GM12891 (cell line): ENCODE data around the gene CDCP2.

Source experiments
- DNase-seq: peaks from one replicate; pipeline ENCODE4 v3.0.0; 2011; ENCODE audit warnings: low spot score; ENCODE audit not compliant: insufficient read length
- FAIRE-seq: peaks from 2 replicates; lab custom pipeline; 2011; peaks lifted over from hg19 to GRCh38; lab: Jason Lieb, UNC
- PAX5 ChIP-seq: IDR thresholded peaks from 2 replicates; pipeline ENCODE4 v1.6.1; 2011; ENCODE audit warnings: low read length, moderate library complexity, mild to moderate bottlenecking; ENCODE audit not compliant: insufficient read depth, severe bottlenecking
- POLR2A ChIP-seq: IDR thresholded peaks from 2 replicates; pipeline ENCODE4 v1.6.1; 2011; ENCODE audit warnings: low read depth, low read length, control low read depth
- POLR2AphosphoS5 ChIP-seq: IDR thresholded peaks from 2 replicates; pipeline ENCODE4 v1.6.1; 2011; ENCODE audit warnings: low read depth, low read length, control low read depth
- POU2F2 ChIP-seq: IDR thresholded peaks from 2 replicates; pipeline ENCODE4 v1.6.1; 2011; ENCODE audit warnings: low read depth, mild to moderate bottlenecking, control low read depth, low read length, moderate library complexity
- SPI1 ChIP-seq: IDR thresholded peaks from 2 replicates; pipeline ENCODE4 v1.6.1; 2011; ENCODE audit warnings: low read depth, low read length, control low read depth
- TAF1 ChIP-seq: IDR thresholded peaks from 2 replicates; pipeline ENCODE4 v1.6.1; 2011; ENCODE audit warnings: low read depth, low read length, control low read depth

CDCP2 gene

DNA sequence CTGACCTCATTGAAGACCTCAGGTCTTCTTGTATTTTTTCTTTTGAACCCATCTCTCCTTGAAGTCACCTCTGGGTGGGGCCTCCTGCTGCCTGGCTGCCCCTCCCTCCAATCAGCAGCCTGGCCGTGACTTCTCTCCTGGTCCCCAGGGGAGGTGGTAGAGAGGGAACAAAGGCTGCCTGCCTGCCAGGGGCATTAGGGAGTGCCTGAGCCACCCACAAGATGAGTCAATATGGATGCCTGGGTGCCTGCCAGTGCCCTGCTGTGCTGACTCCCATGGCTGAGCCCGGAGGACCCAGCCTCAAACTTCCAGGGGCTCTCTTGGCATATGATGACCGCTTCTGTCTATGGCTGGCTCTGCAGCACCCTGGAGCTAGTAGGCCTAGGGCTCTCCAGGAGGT, 5.3 kb upstream of the CDCP2 start:
- no peak for FAIRE-seq
- TF ChIP-seq TAF1 (no peak), POLR2A (no peak), SPI1 (no peak), POLR2AphosphoS5 (no peak), PAX5 (no peak), POU2F2 (no peak)
- no peak for DNase-seq

DNA sequence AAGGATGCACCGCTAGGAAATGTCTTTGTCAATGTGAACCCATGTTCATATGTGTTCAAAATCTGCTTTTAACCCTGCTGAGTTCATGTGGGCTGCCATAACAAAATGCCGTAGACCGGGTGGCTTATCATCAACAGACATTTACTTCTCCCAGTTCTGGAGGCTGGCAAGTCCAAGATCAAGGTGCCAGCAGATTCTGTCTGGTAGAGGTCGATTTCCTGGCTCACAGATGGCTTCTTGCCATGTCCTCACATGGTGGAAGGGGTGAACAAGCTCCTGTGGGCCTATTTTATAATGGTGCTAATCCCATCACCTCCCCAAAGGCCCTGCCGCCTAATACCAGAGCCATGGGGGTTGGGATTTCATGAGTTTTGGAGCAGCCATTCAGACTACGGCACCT, 4.6 kb upstream of the CDCP2 start:
- DNase-seq (no peak), FAIRE-seq (no peak)
- TF ChIP-seq POLR2A (no peak), POU2F2 (no peak), POLR2AphosphoS5 (no peak)

- TF ChIP-seq POLR2A (no peak), TAF1 (no peak), SPI1 (no peak), PAX5 (no peak), POU2F2 (no peak), POLR2AphosphoS5 (no peak)
- DNase-seq (no peak), FAIRE-seq (no peak)
Measured at GRCh38 chr1:54156986-54157385, 4.2 kb upstream of the CDCP2 start.

- FAIRE-seq (no peak), DNase-seq (no peak)
- TF ChIP-seq POU2F2, result no peak
- no peak for TF ChIP-seq SPI1
- no peak for TF ChIP-seq PAX5
Measured at GRCh38 chr1:54156201-54156600, 3.4 kb upstream of the CDCP2 start.

GRCh38 chr1:54153535-54154439, 987 bp upstream of the CDCP2 start:
- no peak for TF ChIP-seq POLR2A
- TF ChIP-seq POLR2AphosphoS5, result no peak
- TF ChIP-seq PAX5, result no peak
- TF ChIP-seq POU2F2, result no peak
- TF ChIP-seq SPI1, result no peak
- TF ChIP-seq TAF1, result no peak
- FAIRE-seq (no peak), DNase-seq (no peak)

DNA sequence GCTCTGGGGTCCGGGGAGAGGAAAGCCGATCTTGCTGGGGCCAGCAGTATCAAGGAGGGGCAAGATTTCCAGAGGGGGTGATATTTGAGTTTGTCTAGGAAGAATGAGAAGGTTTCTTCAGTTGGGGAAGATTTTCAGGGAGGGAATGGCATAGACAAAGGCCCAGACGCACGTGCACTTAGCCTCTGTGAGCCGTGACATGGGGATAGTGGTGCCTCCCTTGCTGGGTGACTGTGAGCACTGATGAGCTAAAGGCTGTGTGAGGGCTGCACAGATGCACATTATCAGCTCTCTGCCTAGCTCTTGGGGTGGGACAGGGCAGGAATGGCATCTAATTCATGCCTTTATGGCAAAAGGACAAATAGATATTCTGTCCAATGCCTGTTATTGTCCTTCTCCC, 1.8 kb downstream of the CDCP2 start:
- no peak for TF ChIP-seq POLR2A
- no peak for TF ChIP-seq SPI1
- no peak for TF ChIP-seq TAF1
- no peak for TF ChIP-seq PAX5
- no peak for TF ChIP-seq POLR2AphosphoS5
- no peak for TF ChIP-seq POU2F2
- no peak for DNase-seq
- FAIRE-seq, result no peak

DNA sequence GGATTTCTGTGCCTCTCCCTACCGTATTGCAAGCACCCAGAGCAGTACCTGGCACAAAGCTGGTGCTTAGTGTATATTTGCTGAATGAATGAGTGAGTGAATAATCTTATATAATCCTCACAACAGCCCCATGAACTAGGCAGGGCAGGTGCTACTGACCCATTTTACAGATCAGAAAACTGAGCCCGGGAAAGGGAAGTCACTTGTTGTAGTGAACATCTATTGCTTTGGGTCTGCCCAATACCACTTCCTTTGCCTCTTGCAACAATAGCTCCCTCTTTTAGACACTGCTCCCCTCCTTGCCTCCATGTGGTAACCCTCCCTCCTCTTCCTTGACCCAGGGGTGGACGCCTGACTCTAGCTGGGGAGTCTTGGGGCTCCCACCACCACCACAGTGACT, 3.1 kb downstream of the CDCP2 start:
- FAIRE-seq, result no peak
- DNase-seq, result no peak
- TF ChIP-seq POLR2A, result no peak
- TF ChIP-seq POU2F2, result no peak
- TF ChIP-seq PAX5, result no peak
- no peak for TF ChIP-seq SPI1
- no peak for TF ChIP-seq POLR2AphosphoS5
- no peak for TF ChIP-seq TAF1

DNA sequence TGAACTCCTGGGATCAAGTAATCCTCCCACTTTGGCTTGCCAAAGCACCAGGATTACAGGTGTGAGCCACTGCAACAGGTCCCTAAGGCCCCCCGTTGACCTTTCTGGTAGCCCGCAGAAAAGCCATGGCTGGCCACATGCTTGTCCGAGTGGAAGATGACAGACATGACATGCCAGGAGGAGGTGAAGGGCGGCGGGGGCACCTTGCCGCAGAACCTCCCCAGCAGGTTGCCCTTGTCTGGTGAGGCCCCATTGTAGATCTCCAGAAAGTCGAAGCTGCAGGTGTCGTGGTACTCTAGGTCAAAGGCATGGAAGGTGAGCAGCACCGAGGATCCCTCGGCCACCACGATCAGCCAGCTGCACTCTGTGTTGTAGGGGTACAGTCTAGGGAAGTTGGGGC, 8.4 kb downstream of the CDCP2 start:
- DNase-seq, result no peak
- FAIRE-seq, result no peak
- TF ChIP-seq POU2F2, result no peak
- TF ChIP-seq PAX5, result no peak
- no peak for TF ChIP-seq SPI1
- TF ChIP-seq POLR2A, result no peak
- no peak for TF ChIP-seq TAF1
- TF ChIP-seq POLR2AphosphoS5, result no peak

DNA sequence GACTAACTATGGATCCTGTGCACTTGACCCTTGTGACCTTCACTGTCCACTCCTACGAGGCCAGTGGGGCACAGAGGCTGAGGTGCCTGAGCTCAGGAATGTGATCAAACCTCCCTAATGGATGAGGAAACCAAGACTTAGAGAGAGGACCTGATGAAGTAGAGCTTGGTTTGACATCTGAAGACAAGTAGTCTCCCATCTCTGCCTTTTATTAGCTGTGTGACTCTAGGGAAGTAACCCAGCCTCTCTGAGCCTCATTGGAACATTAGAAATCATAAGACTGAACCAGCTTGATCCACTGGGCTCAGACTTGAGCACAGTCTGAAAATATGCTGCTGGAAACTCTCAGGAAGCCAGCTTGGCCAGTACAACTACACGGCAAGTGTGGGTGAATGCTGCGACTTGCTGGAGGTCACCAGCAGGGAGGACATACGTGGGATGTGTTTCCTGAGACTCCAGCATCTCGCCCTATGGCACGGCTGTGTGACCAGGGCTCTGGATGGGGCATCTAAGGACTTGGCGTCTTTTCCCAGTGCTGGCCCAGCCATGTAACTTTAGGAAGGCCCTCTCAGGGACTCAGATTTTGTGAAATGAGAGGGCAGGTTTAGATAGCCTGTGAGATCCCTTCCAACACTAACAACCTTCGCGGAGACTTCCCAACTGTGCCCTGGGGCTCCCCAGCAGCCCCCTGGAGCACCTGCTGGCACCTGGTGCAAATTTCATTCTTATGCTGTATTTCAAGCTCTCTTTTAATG, 10.5 kb downstream of the CDCP2 start:
- TF ChIP-seq POLR2AphosphoS5, result no peak
- no peak for TF ChIP-seq POU2F2
- no peak for TF ChIP-seq PAX5
- no peak for TF ChIP-seq TAF1
- no peak for TF ChIP-seq SPI1
- TF ChIP-seq POLR2A, result no peak
- DNase-seq, result no peak
- FAIRE-seq, result no peak

DNA sequence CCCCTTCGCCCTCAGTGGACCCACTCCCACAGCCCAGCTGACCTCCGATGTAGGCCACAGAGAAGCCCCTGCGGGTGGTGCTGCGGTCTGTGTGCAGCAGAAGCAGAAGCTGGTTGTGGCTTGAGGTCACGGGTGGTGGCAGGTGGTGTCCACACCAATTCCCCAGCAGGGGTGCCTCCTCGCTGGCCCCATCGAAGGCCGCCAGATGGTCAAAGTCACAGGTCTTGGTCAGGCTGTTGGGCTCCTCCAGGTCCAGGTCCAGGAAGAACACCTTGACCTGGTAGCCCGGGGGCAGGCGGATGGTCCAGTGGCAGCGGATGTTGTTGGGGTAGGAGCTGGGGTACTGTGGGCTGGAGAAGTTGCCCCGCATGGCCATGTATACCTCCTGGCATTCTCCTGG, 13.1 kb downstream of the CDCP2 start:
- DNase-seq (no peak), FAIRE-seq (no peak)
- TF ChIP-seq POU2F2 (no peak), PAX5 (no peak), POLR2A (no peak), POLR2AphosphoS5 (no peak), TAF1 (no peak), SPI1 (no peak)
